CD8-positive, alpha-beta memory T cell (primary cell): ENCODE measurements around the gene GSG1L. TPM values are rescaled to one million over a fixed set of nuclear protein-coding genes. Genes with fewer than 3 reads are reported as not detected.
"Not testable (repeated sequence)": the region's sequence is repeated elsewhere in the genome, so short reads cannot be mapped to it uniquely, and the experiment has no call there.

Experiments used
- CTCF ChIA-PET: fragments of 350-600 bp; sonication (Branson Sonifier 250); formaldehyde crosslinking; loops from one replicate; lab custom pipeline; 2021; ENCODE audit warnings: antibody characterized with exemption; lab: Charles Lee
- POLR2A ChIA-PET: fragments of 350-600 bp; sonication (Branson Sonifier 250); formaldehyde crosslinking; loops from one replicate; lab custom pipeline; 2021; ENCODE audit warnings: antibody characterized with exemption; lab: Charles Lee
- DNase-seq, 5 donors: peaks; one replicate each; pipeline versions ENCODE4 v3.0.0 to v3.0.0-alpha.2; 2020 to 2022; ENCODE audit warnings: mixed read lengths in 1 of 5
- H3K27ac ChIP-seq: one replicate; pipeline ENCODE4 v1.7.0; 2013; ENCODE audit warnings: low read depth, mild to moderate bottlenecking, low read length, moderate library complexity
- H3K27me3 ChIP-seq: 2 replicates; pipeline ENCODE4 v1.7.0; 2013; ENCODE audit warnings: low read length, mild to moderate bottlenecking; ENCODE audit not compliant: insufficient read depth, poor library complexity, severe bottlenecking
- H3K36me3 ChIP-seq: 2 replicates; pipeline ENCODE4 v1.7.0; 2013; ENCODE audit warnings: mild to moderate bottlenecking, low read length, moderate library complexity; ENCODE audit not compliant: insufficient read depth
- H3K4me1 ChIP-seq: 2 replicates; pipeline ENCODE4 v1.7.0; 2013; ENCODE audit warnings: mild to moderate bottlenecking, low read length, moderate library complexity; ENCODE audit not compliant: insufficient read depth
- H3K4me3 ChIP-seq: 2 replicates; pipeline ENCODE4 v1.7.0; 2013; ENCODE audit warnings: mild to moderate bottlenecking, low read length
- H3K9me3 ChIP-seq: 2 replicates; pipeline ENCODE4 v1.7.0; 2013; ENCODE audit warnings: mild to moderate bottlenecking, low read length
- H3K27ac Mint-ChIP-seq, 8 donors: one replicate each; pipeline ENCODE4 v1.8.0; 2020 to 2021; ENCODE audit warnings: mixed read lengths in 8 of 8, mild to moderate bottlenecking in 6 of 8, inconsistent platforms in 3 of 8, moderate library complexity in 3 of 8
- H3K27me3 Mint-ChIP-seq, 2 donors: one replicate each; pipeline ENCODE4 v1.8.0; 2020 to 2021; ENCODE audit warnings: mixed read lengths in 2 of 2, mild to moderate bottlenecking in 1 of 2, moderate library complexity in 1 of 2
- H3K36me3 Mint-ChIP-seq, 3 donors: one replicate each; pipeline ENCODE4 v1.8.0; 2020 to 2021; ENCODE audit warnings: mixed read lengths in 3 of 3, inconsistent platforms in 1 of 3, mild to moderate bottlenecking in 1 of 3
- H3K4me1 Mint-ChIP-seq, 3 donors: one replicate each; pipeline ENCODE4 v1.8.0; 2020 to 2021; ENCODE audit warnings: mixed read lengths in 3 of 3, inconsistent platforms in 1 of 3, mild to moderate bottlenecking in 1 of 3
- H3K4me3 Mint-ChIP-seq, 7 donors: one replicate each; pipeline ENCODE4 v1.8.0; 2020 to 2021; ENCODE audit warnings: mixed read lengths in 7 of 7, mild to moderate bottlenecking in 6 of 7, moderate library complexity in 4 of 7, inconsistent platforms in 2 of 7
- H3K9me3 Mint-ChIP-seq, 5 donors: one replicate each; pipeline ENCODE4 v1.8.0; 2020 to 2022; ENCODE audit warnings: mixed read lengths in 5 of 5, mild to moderate bottlenecking in 3 of 5, moderate library complexity in 2 of 5, inconsistent platforms in 1 of 5
- polyA plus RNA-seq: library from polyadenylated mRNA; unstranded; fragments of 300-500 nt; fragmentation: Illumina TruSeq; gene quantifications from one replicate; pipeline ENCODE4 v1.2.3, GENCODE V29; 2021
- total RNA-seq, 2 experiments: library from RNA; stranded (reverse); gene quantifications; one replicate each; pipeline ENCODE4 v1.2.3, GENCODE V29; 2021

Gene GSG1L
- total and polyA plus RNA-seq, 3 experiments from 2014 or later: 0.18 TPM; not detected in 2

DNA sequence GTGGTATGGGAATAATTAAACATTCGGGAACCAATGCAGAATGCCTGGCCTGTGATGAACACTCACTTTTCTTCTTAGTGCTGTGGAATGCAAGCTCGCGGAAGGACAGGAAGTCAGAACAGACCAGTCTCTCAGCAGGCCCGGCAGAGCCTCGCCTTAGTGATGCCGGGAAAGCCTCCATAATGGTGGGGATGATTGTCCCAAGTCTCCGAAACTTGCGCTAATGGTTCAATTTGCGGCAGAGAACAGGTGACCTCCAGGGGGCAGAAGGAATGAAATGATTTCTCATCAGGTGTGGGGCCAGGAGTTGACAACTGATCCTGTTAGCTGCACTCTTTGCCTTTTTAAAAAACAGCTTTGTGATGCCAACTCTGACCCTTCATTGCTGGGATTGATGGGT lies 170.6 kb downstream of the GSG1L start:
- no peak for DNase-seq
- Histone ChIP-seq H3K27me3 (no peaks in the 10 kb centered on the region), H3K27ac (no peak overlapping the region), H3K36me3 (no peaks in the 10 kb centered on the region), H3K9me3 (no peaks in the 10 kb centered on the region), H3K4me3 (no peak overlapping the region), H3K4me1 (no peaks in the 10 kb centered on the region)
- Mint-ChIP-seq H3K27ac (no peak overlapping the region), H3K4me1 (no peaks in the 10 kb centered on the region), H3K9me3 (peaks cover 0 to 6% (median 0%) of the 10 kb centered on the region in 5 donors), H3K4me3 (no peak overlapping the region), H3K27me3 (peaks cover 24 to 51% of the 10 kb centered on the region in 2 donors), H3K36me3 (no peaks in the 10 kb centered on the region)
- ChIA-PET CTCF (no interaction called here), POLR2A (no interaction called here)

DNA sequence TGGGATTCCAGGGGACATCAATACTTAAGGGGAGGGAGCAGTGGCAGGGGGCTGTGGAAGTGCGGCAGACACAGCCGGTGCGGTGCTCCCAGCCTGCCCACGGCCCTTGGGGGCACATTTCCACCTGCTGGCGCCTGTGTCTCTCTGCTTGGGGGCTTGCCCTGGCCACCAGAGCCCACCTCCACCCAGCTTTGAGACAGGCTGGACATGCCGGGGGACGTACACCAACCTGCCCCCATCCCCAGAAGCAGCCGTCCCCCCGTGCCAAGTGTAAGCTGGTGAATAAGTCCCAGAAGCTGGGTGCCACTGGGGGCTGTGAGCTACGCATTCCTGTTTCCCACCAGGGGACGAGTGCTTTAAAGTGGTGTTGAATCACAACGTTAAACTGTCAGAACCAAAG lies 172.6 kb downstream of the GSG1L start:
- no peaks in the 10 kb centered on the region for H3K9me3 ChIP-seq
- ChIA-PET POLR2A (no interaction called here), CTCF (no interaction called here)
- no peaks in the 10 kb centered on the region for H3K4me1 ChIP-seq
- Mint-ChIP-seq H3K4me3 (no peak overlapping the region), H3K27me3 (peaks cover 33 to 60% of the 10 kb centered on the region in 2 donors), H3K27ac (no peak overlapping the region), H3K4me1 (no peaks in the 10 kb centered on the region), H3K9me3 (no peaks in the 10 kb centered on the region), H3K36me3 (peaks cover 0 to under 1% (median 0%) of the 10 kb centered on the region in 3 donors)
- no peak overlapping the region for H3K27ac ChIP-seq
- no peak for DNase-seq
- no peaks in the 10 kb centered on the region for H3K36me3 ChIP-seq
- no peaks in the 10 kb centered on the region for H3K27me3 ChIP-seq
- H3K4me3 ChIP-seq: no peak overlapping the region

DNA sequence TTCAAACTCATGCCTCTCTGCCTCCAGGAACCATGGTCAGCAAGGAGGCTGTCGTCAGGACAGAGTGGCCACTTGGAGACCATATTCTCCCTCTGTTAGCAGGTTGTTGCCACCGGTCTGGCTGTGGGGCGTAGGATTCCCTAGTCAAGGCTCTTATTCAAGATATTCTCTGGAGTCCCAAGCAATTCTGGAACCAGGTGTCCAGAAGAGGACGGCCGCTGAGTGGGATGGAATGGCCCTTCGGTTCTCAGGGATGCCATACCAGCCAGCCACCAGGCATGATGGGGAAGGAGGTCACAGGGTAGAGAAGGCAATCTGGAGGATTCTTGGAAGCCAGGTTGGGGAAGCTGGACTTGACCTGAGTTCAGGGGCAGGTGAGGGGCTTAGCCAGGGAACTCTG lies 173.5 kb downstream of the GSG1L start:
- Histone ChIP-seq H3K4me3 (no peak overlapping the region), H3K27ac (no peak overlapping the region), H3K27me3 (no peaks in the 10 kb centered on the region), H3K9me3 (no peaks in the 10 kb centered on the region), H3K36me3 (no peaks in the 10 kb centered on the region), H3K4me1 (no peaks in the 10 kb centered on the region)
- ChIA-PET CTCF (no interaction called here), POLR2A (no interaction called here)
- no peaks in the 10 kb centered on the region for H3K9me3 Mint-ChIP-seq
- no peak overlapping the region for H3K4me3 Mint-ChIP-seq
- no peak for DNase-seq
- H3K27ac Mint-ChIP-seq: no peak overlapping the region
- H3K36me3 Mint-ChIP-seq: peaks cover 0 to 1% (median 0%) of the 10 kb centered on the region in 3 donors
- no peaks in the 10 kb centered on the region for H3K4me1 Mint-ChIP-seq
- peaks cover 34 to 57% of the 10 kb centered on the region in 2 donors for H3K27me3 Mint-ChIP-seq

DNA sequence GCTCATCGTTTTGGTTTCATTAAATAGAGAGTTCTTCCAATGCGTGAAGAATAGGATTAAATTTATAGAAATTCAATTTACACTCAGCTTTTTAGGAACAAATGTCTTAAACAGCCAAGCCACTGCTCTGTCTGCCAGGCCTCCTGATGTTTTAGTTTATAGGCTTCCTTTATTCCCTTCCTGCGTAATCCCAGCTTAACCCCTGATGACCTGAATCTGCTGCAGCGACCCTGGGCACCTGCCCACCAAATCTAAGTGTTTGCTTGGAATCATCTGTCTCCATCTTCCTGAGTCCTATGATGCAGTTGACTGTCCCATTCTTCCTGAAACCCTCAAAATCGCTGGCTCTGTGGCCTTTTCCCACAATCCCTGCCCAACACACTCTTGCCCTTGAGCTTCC lies 179.9 kb downstream of the GSG1L start:
- H3K27ac Mint-ChIP-seq: no peak overlapping the region
- CTCF ChIA-PET: interaction anchor here (0.9 kb wide), 1 partner anchor 13 kb away, joined by 3 read pairs; no protein-coding TSS in a partner anchor

DNA sequence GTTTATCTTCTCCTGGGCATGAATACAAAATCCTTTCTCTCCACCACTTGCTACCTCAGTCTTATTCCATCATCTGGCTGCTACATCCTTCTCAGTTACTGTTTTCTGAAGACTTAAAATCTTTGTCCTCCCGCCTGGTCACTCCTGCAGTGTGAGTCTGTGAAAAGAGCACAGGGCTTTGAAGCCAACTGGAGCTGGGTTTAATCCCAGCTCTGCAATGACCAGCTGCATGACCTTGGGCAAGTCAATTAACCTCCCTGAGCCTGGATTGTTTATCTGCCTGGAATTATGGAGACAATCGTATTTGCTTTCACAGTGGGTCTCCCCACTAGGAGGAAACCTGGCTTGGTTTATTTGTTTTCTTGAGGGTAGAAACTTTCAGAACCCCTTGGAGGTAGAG lies 183.2 kb downstream of the GSG1L start:
- H3K27me3 Mint-ChIP-seq: peaks cover 13 to 50% of the 10 kb centered on the region in 2 donors
- peak overlapping the region in 1 of 8 donors; percentile 53 for H3K27ac Mint-ChIP-seq
- DNase-seq: no peak
- no peaks in the 10 kb centered on the region for H3K4me1 Mint-ChIP-seq
- POLR2A ChIA-PET: no interaction called here
- CTCF ChIA-PET: no interaction called here
- H3K4me3 Mint-ChIP-seq: no peak overlapping the region
- H3K27me3 ChIP-seq: no peaks in the 10 kb centered on the region
- H3K9me3 ChIP-seq: no peaks in the 10 kb centered on the region
- peaks cover 8 to 29% (median 23%) of the 10 kb centered on the region in 5 donors for H3K9me3 Mint-ChIP-seq
- peaks cover 0 to 15% (median 2%) of the 10 kb centered on the region in 3 donors for H3K36me3 Mint-ChIP-seq
- H3K27ac ChIP-seq: no peak overlapping the region
- no peak overlapping the region for H3K4me3 ChIP-seq
- no peaks in the 10 kb centered on the region for H3K36me3 ChIP-seq
- H3K4me1 ChIP-seq: no peaks in the 10 kb centered on the region

More for the DNA sequence above, 179.9 kb downstream of the GSG1L start:
- H3K9me3 Mint-ChIP-seq: peaks cover 0 to 6% (median 4%) of the 10 kb centered on the region in 5 donors
- H3K4me3 Mint-ChIP-seq: no peak overlapping the region
- Histone ChIP-seq H3K27me3 (no peaks in the 10 kb centered on the region), H3K4me1 (no peaks in the 10 kb centered on the region), H3K27ac (no peak overlapping the region), H3K36me3 (no peaks in the 10 kb centered on the region), H3K9me3 (no peaks in the 10 kb centered on the region), H3K4me3 (no peak overlapping the region)
- POLR2A ChIA-PET: no interaction called here
- peaks cover 0 to 3% (median 0%) of the 10 kb centered on the region in 3 donors for H3K36me3 Mint-ChIP-seq
- DNase-seq: no peak
- H3K4me1 Mint-ChIP-seq: no peaks in the 10 kb centered on the region
- H3K27me3 Mint-ChIP-seq: peaks cover 22 to 52% of the 10 kb centered on the region in 2 donors

DNA sequence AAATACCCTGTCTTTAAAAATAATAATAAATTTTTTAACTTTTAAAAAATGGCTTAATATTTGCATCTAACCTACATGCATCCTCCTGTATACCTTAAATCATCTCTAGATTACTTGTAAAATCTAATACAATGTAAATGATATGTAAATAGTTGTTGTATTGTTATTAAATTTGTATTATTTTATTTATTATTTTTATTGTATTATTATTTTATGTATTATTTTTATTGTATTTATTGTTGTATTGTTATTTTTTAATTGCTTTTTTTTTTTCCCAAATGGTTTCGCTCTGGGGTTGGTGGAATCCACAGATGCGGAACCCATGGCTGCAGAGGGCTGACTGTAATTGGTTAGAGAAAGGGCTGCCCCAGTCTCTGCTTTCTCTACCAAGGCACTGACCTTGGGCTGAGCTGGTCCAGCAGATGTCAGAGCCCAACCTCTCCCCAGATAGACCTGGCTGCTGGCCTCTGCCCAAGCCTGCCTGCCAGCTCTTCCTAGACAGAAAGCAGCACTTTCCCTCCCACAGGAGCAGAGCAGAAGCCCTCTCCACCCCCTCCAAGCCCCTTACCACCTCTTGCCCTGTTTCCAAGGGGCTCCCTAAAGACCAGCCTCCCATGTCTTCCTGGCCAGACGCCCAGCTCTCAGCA lies 183.8 kb downstream of the GSG1L start:
- no peak overlapping the region for H3K27ac Mint-ChIP-seq
- DNase-seq: no peak
- peaks cover 17 to 53% of the 10 kb centered on the region in 2 donors for H3K27me3 Mint-ChIP-seq
- H3K36me3 Mint-ChIP-seq: peaks cover 0 to 19% (median 2%) of the 10 kb centered on the region in 3 donors
- POLR2A ChIA-PET: no interaction called here
- no peaks in the 10 kb centered on the region for H3K4me1 Mint-ChIP-seq
- no peaks in the 10 kb centered on the region for H3K27me3 ChIP-seq
- no peaks in the 10 kb centered on the region for H3K36me3 ChIP-seq
- no peaks in the 10 kb centered on the region for H3K4me1 ChIP-seq
- H3K9me3 ChIP-seq: no peaks in the 10 kb centered on the region
- no peak overlapping the region for H3K4me3 Mint-ChIP-seq
- no peak overlapping the region for H3K27ac ChIP-seq
- peaks cover 12 to 35% (median 28%) of the 10 kb centered on the region in 5 donors for H3K9me3 Mint-ChIP-seq
- CTCF ChIA-PET: no interaction called here
- H3K4me3 ChIP-seq: no peak overlapping the region

DNA sequence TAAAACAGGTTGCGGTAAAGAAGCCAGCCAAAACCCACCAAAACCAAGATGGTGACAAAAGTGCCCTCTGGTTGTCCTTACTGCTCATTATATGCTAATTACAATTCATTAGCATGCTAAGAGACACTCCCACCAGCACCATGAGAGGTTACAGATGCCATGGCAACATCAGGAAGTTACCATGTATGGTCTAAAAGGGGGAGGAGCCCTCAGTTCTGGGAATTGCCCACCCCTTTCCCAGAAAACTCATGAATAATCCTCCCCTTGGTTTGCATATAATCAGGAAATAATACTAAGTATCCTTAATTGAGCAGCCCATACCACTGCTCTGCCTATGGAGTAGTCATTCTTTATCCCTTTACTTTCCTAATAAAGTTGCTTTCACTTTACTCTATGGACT lies 190.9 kb downstream of the GSG1L start:
- H3K4me1 Mint-ChIP-seq, H3K9me3 ChIP-seq, H3K4me1 ChIP-seq, POLR2A ChIA-PET, H3K27ac Mint-ChIP-seq, DNase-seq, H3K36me3 ChIP-seq, H3K27me3 ChIP-seq, H3K4me3 ChIP-seq, CTCF ChIA-PET, H3K4me3 Mint-ChIP-seq, H3K27ac ChIP-seq: not testable (repeated sequence)
- H3K9me3 Mint-ChIP-seq: peaks cover 11 to 31% (median 29%) of the 10 kb centered on the region in 5 donors
- peaks cover 2 to 18% (median 4%) of the 10 kb centered on the region in 3 donors for H3K36me3 Mint-ChIP-seq
- peaks cover 20 to 35% of the 10 kb centered on the region in 2 donors for H3K27me3 Mint-ChIP-seq

DNA sequence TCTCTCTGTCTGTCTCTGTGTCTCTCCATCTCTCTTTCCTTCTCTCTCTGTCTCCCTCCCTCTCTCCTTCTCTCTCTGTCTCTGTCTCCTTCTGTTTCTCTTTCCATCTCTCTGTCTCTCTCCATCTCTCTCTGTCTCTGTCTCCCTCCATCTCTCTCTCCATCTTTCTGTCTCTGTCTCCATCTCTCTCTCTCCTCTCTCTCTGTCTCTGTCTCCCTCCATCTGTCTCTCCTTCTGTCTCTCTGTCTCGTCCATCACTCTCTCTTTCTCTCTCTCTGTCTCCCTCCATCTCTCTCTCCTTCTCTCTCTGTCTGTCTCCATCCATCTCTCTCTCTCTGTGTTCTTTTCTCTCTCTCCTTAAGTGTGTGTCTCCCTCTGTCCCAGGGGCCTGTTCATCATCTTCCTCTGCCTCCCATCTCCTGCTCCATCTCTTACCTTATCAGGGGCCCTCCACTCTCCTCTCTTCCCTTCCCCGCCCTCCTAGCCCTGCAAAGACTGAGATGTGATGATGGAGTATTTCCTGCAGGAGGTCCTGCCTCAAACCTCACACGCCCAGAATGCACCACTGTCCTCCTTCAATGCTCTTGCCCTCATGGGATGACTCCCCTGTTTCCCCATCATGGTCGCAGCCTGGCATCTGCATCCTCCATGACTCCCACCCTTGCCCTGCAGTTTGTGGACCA lies 193.3 kb downstream of the GSG1L start:
- CTCF ChIA-PET: no interaction called here
- H3K9me3 Mint-ChIP-seq: peaks cover 13 to 25% (median 19%) of the 10 kb centered on the region in 5 donors

More for the DNA sequence above, 193.3 kb downstream of the GSG1L start:
- POLR2A ChIA-PET: no interaction called here
- H3K9me3 ChIP-seq: peaks cover 5% of the 10 kb centered on the region
- Mint-ChIP-seq H3K27me3 (peaks cover 18 to 23% of the 10 kb centered on the region in 2 donors), H3K4me1 (peaks cover 6 to 8% (median 7%) of the 10 kb centered on the region in 3 donors), H3K4me3 (no peak overlapping the region), H3K27ac (no peak overlapping the region), H3K36me3 (peaks cover 2 to 8% (median 4%) of the 10 kb centered on the region in 3 donors)
- H3K4me3 ChIP-seq: no peak overlapping the region
- DNase-seq: no peak
- H3K27ac ChIP-seq: no peak overlapping the region
- H3K4me1 ChIP-seq: no peaks in the 10 kb centered on the region
- H3K27me3 ChIP-seq: no peaks in the 10 kb centered on the region
- no peaks in the 10 kb centered on the region for H3K36me3 ChIP-seq
